Left renal pelvis (tissue), 4 donors: Measurements from ENCODE around the gene BICD1. TPM values are rescaled to one million over a fixed set of nuclear protein-coding genes. Genes with fewer than 3 reads are reported as not detected.
"Not testable (repeated sequence)": the region's sequence is repeated elsewhere in the genome, so short reads cannot be mapped to it uniquely, and the experiment has no call there.

Experiments
- DNase-seq, 4 donors: peaks; one replicate each; pipeline ENCODE4 v3.0.0-alpha.2; 2013; ENCODE audit warnings: low read depth in 4 of 4, low spot score in 3 of 4
- polyA plus RNA-seq, 4 donors: library from polyadenylated mRNA; unstranded; fragments of 120-200 nt; gene quantifications; one replicate each; pipeline ENCODE4 v1.2.1, GENCODE V29; 2013; ENCODE audit not compliant: insufficient read length in 4 of 4

BICD1 gene
- polyA plus RNA-seq, 4 donors = 21.0 to 26.5 (median 23.8) TPM

DNA sequence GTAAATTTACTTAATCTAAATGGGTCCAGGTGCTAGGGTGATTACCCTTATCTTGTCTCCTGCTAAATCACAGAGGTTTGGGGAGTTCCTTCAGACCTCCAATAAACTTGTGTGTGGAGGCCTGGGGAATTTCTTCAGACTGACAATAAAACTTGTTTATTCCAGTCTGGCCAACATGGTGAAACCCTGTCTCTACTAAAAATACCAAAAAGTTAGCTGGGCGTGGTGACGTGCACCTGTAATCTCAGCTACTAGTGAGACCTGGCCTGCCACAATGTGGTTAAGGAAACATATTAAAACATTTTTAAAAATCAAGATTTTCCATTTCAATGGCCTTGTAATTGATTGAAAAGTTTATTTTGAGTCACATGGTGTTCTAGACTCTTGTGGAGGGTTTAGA is 165.8 kb downstream of the BICD1 start:
- no peak for DNase-seq

- DNase-seq = no peak
These were observed 166.4 kb downstream of the BICD1 start for GRCh38 chr12:32273063-32273522.

DNA sequence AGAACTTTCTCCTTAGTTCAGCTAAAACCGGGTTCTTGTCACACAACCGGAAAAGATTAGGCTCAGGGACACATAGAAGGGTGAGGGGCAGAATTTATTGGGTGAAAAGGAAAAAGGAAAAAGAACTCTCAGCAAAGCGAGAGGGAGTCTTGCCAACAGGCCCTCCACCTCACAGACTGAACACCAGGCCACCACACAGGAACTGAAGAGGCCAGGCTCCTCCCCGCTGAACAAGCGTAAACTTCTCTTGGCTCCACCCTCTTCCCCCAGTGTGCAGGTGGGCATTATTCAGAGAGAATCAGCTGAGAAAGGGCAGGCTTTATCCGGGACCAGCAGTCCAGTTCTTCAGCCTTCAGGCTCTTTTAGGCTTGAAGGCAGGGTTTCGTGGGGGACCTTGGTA is 167.1 kb downstream of the BICD1 start:
- no peak for DNase-seq

DNA sequence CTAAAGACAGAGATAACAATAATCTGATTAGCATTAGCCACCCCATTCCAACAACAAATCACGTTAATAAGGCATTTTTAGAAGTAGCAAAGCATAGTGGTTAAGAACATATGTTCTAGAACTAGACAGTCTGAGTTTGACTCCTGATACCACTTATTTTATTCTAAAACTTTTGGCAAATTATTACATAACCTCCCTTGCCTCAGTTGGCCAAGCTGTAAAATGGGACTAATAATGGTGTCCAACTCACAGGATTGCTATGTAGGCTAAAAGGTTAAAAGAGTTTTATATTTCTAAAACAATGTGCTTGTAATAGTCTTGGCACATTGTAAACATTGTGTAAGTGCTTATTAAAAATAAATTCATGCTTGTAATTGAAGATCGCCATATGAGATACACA is 168.0 kb downstream of the BICD1 start:
- DNase-seq = no peak

DNA sequence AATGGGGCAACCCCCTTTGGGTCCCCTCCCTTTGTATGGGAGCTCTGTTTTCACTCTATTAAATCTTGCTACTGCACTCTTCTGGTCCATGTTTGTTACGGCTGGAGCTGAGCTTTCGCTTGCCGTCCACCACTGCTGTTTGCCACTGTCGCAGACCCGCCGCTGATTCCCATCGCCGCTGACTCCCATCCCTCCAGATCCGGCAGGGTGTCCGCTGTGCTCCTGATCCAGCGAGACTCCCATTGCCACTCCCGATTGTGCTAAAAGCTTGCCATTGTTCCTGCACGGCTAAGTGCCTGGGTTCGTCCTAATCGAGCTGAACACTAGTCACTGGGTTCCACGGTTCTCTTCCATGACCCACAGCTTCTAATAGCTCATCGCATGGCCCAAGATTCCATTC is 168.9 kb downstream of the BICD1 start:
- DNase-seq = not testable (repeated sequence)

DNA sequence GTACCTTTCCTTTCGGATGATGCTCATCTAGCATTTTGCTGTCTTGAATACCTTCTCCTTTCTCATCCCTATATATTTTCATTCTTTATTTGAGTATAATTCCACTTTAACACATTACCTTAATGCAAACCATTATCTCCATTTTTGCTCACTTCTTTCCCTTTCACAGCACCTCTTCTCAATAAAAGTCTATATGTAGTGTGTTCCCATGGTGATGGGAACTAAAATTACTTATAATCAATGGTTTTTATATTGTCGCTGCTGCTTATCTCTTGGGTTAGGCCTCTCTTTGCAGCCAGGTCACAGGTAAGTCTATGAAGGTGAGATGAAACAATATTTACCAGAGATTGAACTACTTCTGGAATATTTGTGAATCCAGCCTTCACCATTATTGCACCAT is 171.1 kb downstream of the BICD1 start:
- DNase-seq = no peak

- no peak for DNase-seq
These were observed 174.5 kb downstream of the BICD1 start for GRCh38 chr12:32281098-32281497.

GRCh38 chr12:32284561-32284960 is 177.9 kb downstream of the BICD1 start:
- no peak for DNase-seq

GRCh38 chr12:32285021-32285420 is 178.4 kb downstream of the BICD1 start:
- DNase-seq = no peak

- DNase-seq = no peak
These were observed 178.8 kb downstream of the BICD1 start for GRCh38 chr12:32285489-32285888.

DNA sequence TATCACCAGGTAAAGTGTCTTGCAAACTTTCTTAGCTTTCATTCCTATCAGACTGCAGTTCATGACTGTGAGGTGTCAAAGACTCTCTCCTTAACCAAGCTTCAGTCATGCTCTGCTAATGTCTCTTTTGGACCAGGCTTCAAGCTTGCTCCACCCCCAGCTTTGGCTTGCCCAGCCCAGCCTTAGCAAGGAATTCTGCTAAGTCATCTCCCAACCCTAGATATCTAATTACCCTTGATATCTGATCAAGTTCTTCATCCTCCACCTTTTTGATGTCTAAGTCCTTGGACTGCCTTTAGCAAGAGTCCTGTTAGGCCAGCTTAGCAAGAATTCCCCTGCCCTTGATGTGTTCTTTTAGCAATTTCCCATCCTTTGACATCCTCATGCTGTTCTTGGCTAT is 183.8 kb downstream of the BICD1 start:
- DNase-seq = no peak

DNA sequence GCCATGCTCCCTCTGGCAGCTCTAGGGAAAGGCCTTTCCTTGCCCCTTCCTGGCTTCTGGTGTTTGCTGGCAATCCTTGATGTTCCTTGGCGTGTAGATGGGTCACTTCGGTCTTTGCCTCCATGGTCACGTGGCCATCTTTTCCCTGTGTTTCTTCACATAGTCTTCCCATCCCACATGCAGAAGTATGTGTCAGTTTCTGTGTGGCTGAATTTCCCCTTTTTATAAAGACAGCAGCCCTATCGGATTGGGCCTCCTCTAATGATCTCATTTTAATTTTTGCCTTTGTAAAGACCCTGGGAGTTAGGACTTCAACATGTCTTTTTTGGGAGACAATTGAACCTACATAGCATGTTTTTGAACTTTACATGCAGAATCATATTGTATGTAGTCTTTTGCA is 185.5 kb downstream of the BICD1 start:
- no peak for DNase-seq

DNA sequence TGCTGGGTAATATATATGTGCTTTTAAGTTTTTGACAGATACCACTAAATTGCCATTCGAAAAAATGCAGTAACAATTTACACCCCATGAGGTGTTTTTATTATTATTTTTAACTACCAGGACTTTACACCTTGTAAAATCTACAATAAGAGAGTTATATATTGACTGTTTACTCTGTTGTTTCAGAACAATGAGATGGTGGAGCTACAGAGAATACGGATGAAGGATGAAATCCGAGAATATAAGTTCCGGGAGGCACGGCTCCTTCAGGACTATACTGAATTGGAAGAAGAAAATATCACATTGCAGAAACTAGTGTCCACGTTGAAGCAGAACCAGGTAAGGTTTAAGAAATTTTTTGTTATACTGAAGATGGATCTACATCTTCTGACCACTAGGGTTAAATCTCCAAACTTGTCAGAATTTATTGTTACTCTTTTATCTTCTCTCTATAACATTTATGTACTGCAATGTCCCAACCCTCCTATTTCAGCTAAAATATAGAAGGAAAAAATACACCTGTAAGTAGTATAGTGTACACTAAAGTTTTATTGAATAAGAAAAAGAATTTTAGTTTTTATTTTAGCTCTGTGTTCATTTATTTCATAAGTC is 187.3 kb downstream of the BICD1 start:
- DNase-seq = no peak

DNA sequence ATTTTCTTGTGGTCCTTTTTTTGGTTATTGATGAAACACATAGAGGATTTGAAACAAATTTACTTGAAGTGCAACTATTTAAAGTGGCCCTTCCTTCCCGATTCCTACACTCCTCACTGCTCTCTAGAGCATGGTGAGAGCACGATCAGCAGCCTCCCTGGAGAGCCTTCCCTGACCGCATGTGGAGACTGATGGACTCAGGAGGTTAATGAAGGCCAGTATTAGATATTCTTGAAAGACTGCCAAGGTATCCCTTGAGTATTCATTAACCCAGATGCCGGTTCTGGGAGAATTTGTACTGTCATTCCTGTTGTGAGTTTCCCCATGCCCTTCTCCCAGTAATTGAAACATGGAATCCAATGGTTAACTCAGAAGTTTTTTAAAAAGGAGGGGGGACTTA is 189.9 kb downstream of the BICD1 start:
- DNase-seq = no peak

DNA sequence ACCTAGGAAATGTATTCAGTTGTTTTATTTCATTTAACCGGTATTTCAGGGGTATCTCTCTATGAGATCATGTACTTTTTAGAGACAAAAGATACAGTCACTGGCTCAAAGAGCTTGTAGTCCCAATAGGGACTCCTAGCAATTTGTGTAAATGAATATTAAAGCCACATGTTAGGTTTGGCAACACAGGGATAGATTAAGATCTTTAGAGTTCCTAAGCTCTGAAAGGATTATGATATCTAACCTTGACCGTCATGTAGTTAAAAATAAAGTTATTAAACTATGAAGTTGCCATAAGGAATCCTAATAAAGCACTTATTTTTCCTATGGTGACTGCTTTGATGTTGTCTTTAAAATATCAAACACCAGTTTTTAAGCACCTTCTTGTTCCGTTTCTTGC is 192.3 kb downstream of the BICD1 start:
- no peak for DNase-seq

- DNase-seq = no peak
These were observed 194.6 kb downstream of the BICD1 start for GRCh38 chr12:32301216-32301615.

GRCh38 chr12:32302218-32303173 is 195.8 kb downstream of the BICD1 start:
- no peak for DNase-seq

GRCh38 chr12:32303174-32303549 is 196.5 kb downstream of the BICD1 start:
- DNase-seq = no peak

- no peak for DNase-seq
These were observed 198.5 kb downstream of the BICD1 start for GRCh38 chr12:32305163-32305562.

- no peak for DNase-seq
These were observed 200.7 kb downstream of the BICD1 start for GRCh38 chr12:32307326-32307725.

- DNase-seq = no peak
These were observed 203.4 kb downstream of the BICD1 start for GRCh38 chr12:32309811-32310736.
